MCF 10A (cell line): ENCODE results near the gene CCDC191. TPM values are rescaled to one million over a fixed set of nuclear protein-coding genes. Genes with fewer than 3 reads are reported as not detected.

ENCODE experiments used
- BruUV-seq: library from RNA; stranded (reverse); fragments of 400-500 nt; replicated peaks from 2 replicates; lab custom pipeline; 2021; lab: Mats Ljungman, UMichigan
- CTCF ChIA-PET: fragments of 300-600 bp; sonication (Branson Sonifier 250); formaldehyde crosslinking; extraction: SDS; loops from one replicate; lab custom pipeline; 2021; ENCODE audit warnings: antibody characterized with exemption, inconsistent platforms; lab: Yijun Ruan, JAX
- POLR2A ChIA-PET: fragments of 300-600, 350-650 bp; sonication (Branson Sonifier 250); formaldehyde crosslinking; extraction: SDS; loops from one replicate; lab custom pipeline; 2020; ENCODE audit warnings: antibody characterized with exemption, inconsistent platforms; lab: Yijun Ruan, JAX
- DNase-seq: peaks from one replicate; pipeline ENCODE4 v3.0.0-alpha.2; 2018; ENCODE audit not compliant: unreplicated experiment
- H3K27ac Mint-ChIP-seq: one replicate; pipeline ENCODE4 v1.8.0; 2022; ENCODE audit warnings: mild to moderate bottlenecking, low read depth, mixed read lengths; ENCODE audit not compliant: unreplicated experiment
- H3K27me3 Mint-ChIP-seq: one replicate; pipeline ENCODE4 v1.8.0; 2022; ENCODE audit warnings: mixed read lengths; ENCODE audit not compliant: insufficient read depth, unreplicated experiment
- H3K36me3 Mint-ChIP-seq: one replicate; pipeline ENCODE4 v1.8.0; 2022; ENCODE audit warnings: mild to moderate bottlenecking, moderate library complexity, mixed read lengths; ENCODE audit not compliant: insufficient read depth, unreplicated experiment
- H3K4me1 Mint-ChIP-seq: one replicate; pipeline ENCODE4 v1.8.0; 2022; ENCODE audit warnings: mixed read lengths; ENCODE audit not compliant: insufficient read depth, unreplicated experiment
- H3K4me3 Mint-ChIP-seq: one replicate; pipeline ENCODE4 v1.8.0; 2022; ENCODE audit warnings: mild to moderate bottlenecking, moderate library complexity, mixed read lengths; ENCODE audit not compliant: unreplicated experiment
- H3K9me3 Mint-ChIP-seq: one replicate; pipeline ENCODE4 v1.8.0; 2022; ENCODE audit warnings: mixed read lengths; ENCODE audit not compliant: unreplicated experiment
- CTCF ChIP-seq: fragments of 200-600 bp; IDR thresholded peaks from one replicate; pipeline ENCODE4 v1.8.0; 2022; ENCODE audit warnings: antibody characterized with exemption, mild to moderate bottlenecking; ENCODE audit not compliant: unreplicated experiment
- intact Hi-C: fragments of 100-400 bp; cut with micrococcal nuclease; formaldehyde crosslinking; loops from 2 replicates; pipeline ENCODE4 v1.14.1; 2022
- total RNA-seq: library from RNA; stranded (reverse); gene quantifications from 2 replicates; pipeline ENCODE4 v1.2.3, GENCODE V29; 2022

Gene CCDC191
- total RNA-seq, 1 experiment from 2014 or later, result 3.8 TPM

- Mint-ChIP-seq H3K4me1 (no peaks in the 10 kb centered on the region), H3K36me3 (peaks cover 8% of the 10 kb centered on the region), H3K4me3 (no peak overlapping the region), H3K27me3 (no peaks in the 10 kb centered on the region), H3K27ac (no peak overlapping the region), H3K9me3 (no peaks in the 10 kb centered on the region)
- DNase-seq, result no peak
- no TSS peak for BruUV-seq
- ChIA-PET POLR2A (interaction anchor here (1.4 kb wide), 1 partner anchor 13 kb away, joined by 4 read pairs; no protein-coding TSS in a partner anchor), CTCF (interaction anchor here (0.5 to 0.9 kb wide), 2 partner anchors 12 to 66 kb away, joined by 3 to 4 read pairs; no protein-coding TSS in a partner anchor)
- TF ChIP-seq CTCF, result no peak
- intact Hi-C loops, result no loop called here
These were observed 36.1 kb upstream of the CCDC191 start for GRCh38 chr3:114092151-114093015.

DNA sequence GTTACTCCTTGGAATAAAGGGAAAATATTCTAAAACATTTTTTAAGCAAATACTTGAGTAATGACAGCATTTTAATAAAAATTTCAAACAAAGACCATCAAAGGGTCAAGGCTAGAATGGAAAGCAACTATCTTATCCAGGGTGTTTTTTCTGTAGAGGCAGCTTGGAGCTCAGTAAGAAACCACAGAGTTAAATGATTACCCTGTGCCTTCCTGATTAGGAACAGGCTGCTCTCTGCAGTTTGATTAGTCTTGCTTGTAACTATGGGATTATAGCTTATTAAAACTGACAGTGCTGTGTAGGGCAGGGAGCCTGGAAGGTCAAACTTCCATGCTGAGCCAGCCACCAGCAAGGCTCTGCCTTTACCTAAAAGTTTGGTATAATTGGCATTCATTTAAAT, 33.3 kb upstream of the CCDC191 start:
- H3K27me3 Mint-ChIP-seq, result no peaks in the 10 kb centered on the region
- intact Hi-C loops, result no loop called here
- no peak overlapping the region for H3K27ac Mint-ChIP-seq
- no peak overlapping the region for H3K4me3 Mint-ChIP-seq
- CTCF ChIA-PET, result interaction anchor here (0.5 kb wide), 1 partner anchor 34 kb away, joined by 3 read pairs; the partner anchor contains the start of gene CCDC191
- no peaks in the 10 kb centered on the region for H3K9me3 Mint-ChIP-seq
- peaks cover 23% of the 10 kb centered on the region for H3K36me3 Mint-ChIP-seq
- TF ChIP-seq CTCF, result no peak
- POLR2A ChIA-PET, result no interaction called here
- BruUV-seq, result no TSS peak
- no peaks in the 10 kb centered on the region for H3K4me1 Mint-ChIP-seq
- DNase-seq, result no peak

DNA sequence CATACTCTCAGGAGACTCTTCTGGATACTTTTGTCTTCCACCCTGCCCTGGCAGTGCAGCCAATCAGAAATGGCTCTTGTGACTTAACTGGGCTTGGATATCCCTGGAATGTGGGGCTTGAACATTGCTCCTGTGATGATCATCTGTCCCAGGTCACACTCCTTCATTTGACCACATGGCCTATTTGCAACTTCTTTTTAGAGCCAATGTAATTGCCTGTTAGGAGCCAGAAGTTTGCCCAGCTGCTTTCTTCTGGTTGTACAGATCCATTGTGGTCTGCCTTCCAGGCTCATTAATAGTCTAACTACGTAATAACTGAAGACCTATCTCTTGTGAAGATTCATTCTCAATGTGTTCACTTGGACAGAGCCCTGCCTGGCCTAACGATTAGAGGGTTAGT, 30.0 kb upstream of the CCDC191 start:
- Mint-ChIP-seq H3K4me3 (no peak overlapping the region), H3K36me3 (peaks cover 46% of the 10 kb centered on the region), H3K9me3 (no peaks in the 10 kb centered on the region), H3K4me1 (no peaks in the 10 kb centered on the region), H3K27ac (no peak overlapping the region), H3K27me3 (no peaks in the 10 kb centered on the region)
- ChIA-PET POLR2A (no interaction called here), CTCF (no interaction called here)
- no peak for TF ChIP-seq CTCF
- DNase-seq, result no peak
- intact Hi-C loops, result no loop called here
- no TSS peak for BruUV-seq

- H3K4me1 Mint-ChIP-seq, result no peaks in the 10 kb centered on the region
- TF ChIP-seq CTCF, result no peak
- BruUV-seq, result no TSS peak
- H3K4me3 Mint-ChIP-seq, result no peak overlapping the region
- DNase-seq, result no peak
- no peaks in the 10 kb centered on the region for H3K27me3 Mint-ChIP-seq
- no peaks in the 10 kb centered on the region for H3K9me3 Mint-ChIP-seq
- ChIA-PET POLR2A (no interaction called here), CTCF (no interaction called here)
- H3K27ac Mint-ChIP-seq, result no peak overlapping the region
- intact Hi-C loops, result no loop called here
- peaks cover 74% of the 10 kb centered on the region for H3K36me3 Mint-ChIP-seq
These were observed 26.8 kb upstream of the CCDC191 start for GRCh38 chr3:114083112-114083511.
